Left ventricle myocardium inferior (tissue), 1 donor: Measurements from ENCODE around the gene NRXN3. TPM values are rescaled to one million over a fixed set of nuclear protein-coding genes. Genes with fewer than 3 reads are reported as not detected.

Experiments used
- DNase-seq: peaks from one replicate; pipeline ENCODE4 v3.0.0-alpha.2; 2020
- H3K27ac ChIP-seq: fragments of 200-600 bp; replicated peaks from 2 replicates; pipeline ENCODE4 v1.8.0; 2021
- H3K27me3 ChIP-seq: fragments of 200-600 bp; 2 replicates; pipeline ENCODE4 v1.8.0; 2021; ENCODE audit warnings: low read depth
- H3K36me3 ChIP-seq: fragments of 200-600 bp; 2 replicates; pipeline ENCODE4 v1.8.0; 2021
- H3K4me1 ChIP-seq: fragments of 200-600 bp; 2 replicates; pipeline ENCODE4 v1.8.0; 2021
- H3K4me3 ChIP-seq: fragments of 200-600 bp; 2 replicates; pipeline ENCODE4 v1.8.0; 2021; ENCODE audit warnings: mild to moderate bottlenecking, moderate library complexity
- H3K9me3 ChIP-seq: fragments of 200-600 bp; replicated peaks from 2 replicates; pipeline ENCODE4 v1.8.0; 2021
- CTCF ChIP-seq: fragments of 200-600 bp; IDR thresholded peaks from 2 replicates; pipeline ENCODE4 v1.8.0; 2021; ENCODE audit warnings: antibody characterized with exemption, mild to moderate bottlenecking, borderline replicate concordance
- intact Hi-C: fragments of 100-400 bp; cut with micrococcal nuclease; formaldehyde crosslinking; loops from one replicate; pipeline ENCODE4 v1.11.0; 2022
- total RNA-seq: library from RNA; stranded (reverse); fragmentation: NEBNext Ultra II Directional; extraction: Animal tissue kit (Norgen Biotek cat#: 25700); gene quantifications from one replicate; pipeline ENCODE4 v1.2.1, GENCODE V29; 2021
- donor health status: DM: no; HTN: yes; CAD: no; lungs with severe emphysema.

Gene NRXN3
- total RNA-seq, 1 donor from 2014 or later: 1.2 TPM

- Histone ChIP-seq H3K4me1 (no peaks in the 10 kb centered on the region), H3K9me3 (no peaks in the 10 kb centered on the region), H3K4me3 (no peak overlapping the region), H3K27me3 (no peaks in the 10 kb centered on the region), H3K27ac (no peak overlapping the region), H3K36me3 (no peaks in the 10 kb centered on the region)
- DNase-seq: no peak
- no peak for TF ChIP-seq CTCF
- intact Hi-C loops: no loop called here
Observed at GRCh38 chr14:79442786-79443185, 1272.6 kb downstream of the NRXN3 start.

- no peaks in the 10 kb centered on the region for H3K4me1 ChIP-seq
- TF ChIP-seq CTCF: no peak
- intact Hi-C loops: no loop called here
- no peaks in the 10 kb centered on the region for H3K9me3 ChIP-seq
- DNase-seq: no peak
- no peaks in the 10 kb centered on the region for H3K36me3 ChIP-seq
- no peak overlapping the region for H3K27ac ChIP-seq
- no peak overlapping the region for H3K4me3 ChIP-seq
- no peaks in the 10 kb centered on the region for H3K27me3 ChIP-seq
Observed at GRCh38 chr14:79443602-79444001, 1273.4 kb downstream of the NRXN3 start.

- TF ChIP-seq CTCF: no peak
- no peak overlapping the region for H3K27ac ChIP-seq
- no peak for DNase-seq
Observed at GRCh38 chr14:79448960-79449359, 1278.8 kb downstream of the NRXN3 start.

GRCh38 chr14:79451601-79452000 is 1281.4 kb downstream of the NRXN3 start:
- H3K27me3 ChIP-seq: no peaks in the 10 kb centered on the region
- DNase-seq: no peak
- no peaks in the 10 kb centered on the region for H3K9me3 ChIP-seq
- no peak for TF ChIP-seq CTCF
- H3K4me1 ChIP-seq: no peaks in the 10 kb centered on the region
- no peak overlapping the region for H3K4me3 ChIP-seq
- H3K36me3 ChIP-seq: no peaks in the 10 kb centered on the region
- H3K27ac ChIP-seq: no peak overlapping the region
- intact Hi-C loops: no loop called here

More at GRCh38 chr14:79448960-79449359, 1278.8 kb downstream of the NRXN3 start:
- Histone ChIP-seq H3K27me3 (no peaks in the 10 kb centered on the region), H3K4me1 (no peaks in the 10 kb centered on the region), H3K9me3 (no peaks in the 10 kb centered on the region), H3K4me3 (no peak overlapping the region), H3K36me3 (no peaks in the 10 kb centered on the region)
- intact Hi-C loops: no loop called here

- H3K9me3 ChIP-seq: no peaks in the 10 kb centered on the region
- no peak for DNase-seq
- no peaks in the 10 kb centered on the region for H3K4me1 ChIP-seq
- no peak for TF ChIP-seq CTCF
- H3K4me3 ChIP-seq: no peak overlapping the region
- no peaks in the 10 kb centered on the region for H3K27me3 ChIP-seq
- no peaks in the 10 kb centered on the region for H3K36me3 ChIP-seq
- intact Hi-C loops: no loop called here
- no peak overlapping the region for H3K27ac ChIP-seq
Observed at GRCh38 chr14:79453276-79453675, 1283.1 kb downstream of the NRXN3 start.

- Histone ChIP-seq H3K36me3 (no peaks in the 10 kb centered on the region), H3K9me3 (no peaks in the 10 kb centered on the region), H3K27me3 (no peaks in the 10 kb centered on the region), H3K4me1 (no peaks in the 10 kb centered on the region), H3K27ac (no peak overlapping the region), H3K4me3 (no peak overlapping the region)
- DNase-seq: no peak
- intact Hi-C loops: no loop called here
- no peak for TF ChIP-seq CTCF
Observed at GRCh38 chr14:79464468-79464867, 1294.3 kb downstream of the NRXN3 start.
